Transverse colon (tissue), 4 donors: Measurements from ENCODE around the gene EFNB3. TPM values are rescaled to one million over a fixed set of nuclear protein-coding genes. Genes with fewer than 3 reads are reported as not detected.

ENCODE experiments used
- DNase-seq: peaks from one replicate; pipeline ENCODE4 v3.0.0-alpha.2; 2019
- H3K27ac ChIP-seq, 4 donors: fragments of 200-600 bp; sonication (generic); 2 replicates each; pipeline ENCODE4 v1.5.1; 2016 to 2018; ENCODE audit warnings: inconsistent platforms in 4 of 4
- H3K27me3 ChIP-seq: fragments of 200-600 bp; sonication (generic); 2 replicates; pipeline ENCODE4 v1.5.1; 2017; ENCODE audit warnings: inconsistent platforms
- H3K36me3 ChIP-seq, 4 donors: fragments of 200-600 bp; sonication (generic); 2 replicates each; pipeline ENCODE4 v1.5.1; 2017 to 2019; ENCODE audit warnings: inconsistent platforms in 4 of 4
- H3K4me1 ChIP-seq, 4 donors: fragments of 200-600 bp; sonication (generic); 2 replicates each; pipeline ENCODE4 v1.5.1; 2017 to 2020; ENCODE audit warnings: inconsistent platforms in 4 of 4
- H3K4me3 ChIP-seq, 4 donors: fragments of 200-600 bp; sonication (generic); 1 replicate in 1 of 4; 2 replicates in 3 of 4; pipeline versions ENCODE4 v1.5.1 to v1.6.1; 2017 to 2019; ENCODE audit warnings: inconsistent platforms in 4 of 4
- H3K9me3 ChIP-seq, 2 donors: fragments of 200-600 bp; sonication (generic); 2 replicates each; pipeline ENCODE4 v1.5.1; 2017 to 2019; ENCODE audit warnings: inconsistent platforms in 2 of 2
- EP300 ChIP-seq: sonication (generic); formaldehyde crosslinking; IDR thresholded peaks from one replicate; pipeline ENCODE4 v1.6.1; 2017; ENCODE audit warnings: antibody characterized with exemption, low read depth
- POLR2A ChIP-seq: fragments of 450-650 bp; IDR thresholded peaks from one replicate; pipeline ENCODE4 v1.6.1; 2016; ENCODE audit warnings: antibody characterized with exemption, mild to moderate bottlenecking, moderate library complexity
- POLR2AphosphoS5 ChIP-seq, 3 donors: sonication (generic); formaldehyde crosslinking; IDR thresholded peaks; one replicate each; pipeline ENCODE4 v1.6.1; 2016; ENCODE audit warnings: antibody characterized with exemption in 3 of 3
- WGBS, 2 donors: methylation state at CpG; one replicate each; pipeline ENCODE4 v1.1.5; 2018; ENCODE audit warnings: low coverage in 1 of 2; 5-methylcytosine and 5-hydroxymethylcytosine counted together
- in situ Hi-C, 4 donors: fragments of 200-750 bp; cut with MboI; loops; one replicate each; pipeline versions ENCODE4 v1.15.0 to v1.15.1; 2017; ENCODE audit warnings: low sequenced_read_pairs in 3 of 4, low pct_ligation_motif_present in 1 of 4, low pct_unique_long_range_greater_than_20kb in 1 of 4
- intact Hi-C: fragments of 100-400 bp; cut with DNase I; formaldehyde crosslinking; loops from one replicate; pipeline ENCODE4 v1.15.1; 2023; ENCODE audit warnings: low total_unique reads
- total RNA-seq, 4 donors: library from RNA; depleted of rRNA; stranded (reverse); fragments of >200 nt; gene quantifications; one replicate each; pipeline ENCODE4 v1.1.0, GENCODE V29; 2016
- TF ChIP-seq, protein P1 (sequence below), 5 experiments: fragments of 200-600 bp in 3 of 5; fragments of 450-650 bp in 2 of 5; sonication (generic) in 3 of 5; IDR thresholded peaks; 1 replicate in 2 of 5; 2 replicates in 3 of 5; pipeline ENCODE4 v1.5.1; 2016 to 2017; ENCODE audit warnings: antibody characterized with exemption in 5 of 5, inconsistent platforms in 3 of 5, mild to moderate bottlenecking in 2 of 5, moderate library complexity in 1 of 5

Gene EFNB3
- total RNA-seq, 4 donors from 2014 or later: 0.32 to 0.41 TPM; not detected in 2

DNA sequence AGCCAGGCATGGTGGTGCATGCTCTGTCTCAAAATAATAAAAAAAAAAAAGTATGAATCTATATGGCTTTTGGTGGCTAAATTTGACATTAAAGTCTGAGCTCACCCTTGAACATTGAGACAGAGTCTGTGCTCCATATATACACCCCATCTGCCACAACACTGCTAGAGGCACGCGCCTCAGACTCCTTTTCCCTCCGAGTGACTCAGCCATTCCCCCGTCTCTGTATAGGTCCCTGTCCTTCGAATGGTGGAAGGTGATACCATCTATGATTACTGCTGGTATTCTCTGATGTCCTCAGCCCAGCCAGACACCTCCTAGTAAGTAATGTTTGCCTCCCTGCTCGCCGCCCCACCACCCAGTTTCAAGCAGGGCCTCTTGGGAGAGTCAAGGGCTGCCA is 4.5 kb upstream of the EFNB3 start:
- peaks cover 24% of the 10 kb centered on the region for H3K27me3 ChIP-seq
- peaks cover 0 to 13% (median 0%) of the 10 kb centered on the region in 4 donors for H3K36me3 ChIP-seq
- H3K4me3 ChIP-seq: no peak overlapping the region
- DNase-seq: no peak
- intact Hi-C loops (no loop called here), in situ Hi-C loops (no loop called here)
- peaks cover 9 to 15% (median 12%) of the 10 kb centered on the region in 4 donors for H3K4me1 ChIP-seq
- no peaks in the 10 kb centered on the region for H3K9me3 ChIP-seq
- no peak overlapping the region for H3K27ac ChIP-seq
- TF ChIP-seq, protein P1, sequence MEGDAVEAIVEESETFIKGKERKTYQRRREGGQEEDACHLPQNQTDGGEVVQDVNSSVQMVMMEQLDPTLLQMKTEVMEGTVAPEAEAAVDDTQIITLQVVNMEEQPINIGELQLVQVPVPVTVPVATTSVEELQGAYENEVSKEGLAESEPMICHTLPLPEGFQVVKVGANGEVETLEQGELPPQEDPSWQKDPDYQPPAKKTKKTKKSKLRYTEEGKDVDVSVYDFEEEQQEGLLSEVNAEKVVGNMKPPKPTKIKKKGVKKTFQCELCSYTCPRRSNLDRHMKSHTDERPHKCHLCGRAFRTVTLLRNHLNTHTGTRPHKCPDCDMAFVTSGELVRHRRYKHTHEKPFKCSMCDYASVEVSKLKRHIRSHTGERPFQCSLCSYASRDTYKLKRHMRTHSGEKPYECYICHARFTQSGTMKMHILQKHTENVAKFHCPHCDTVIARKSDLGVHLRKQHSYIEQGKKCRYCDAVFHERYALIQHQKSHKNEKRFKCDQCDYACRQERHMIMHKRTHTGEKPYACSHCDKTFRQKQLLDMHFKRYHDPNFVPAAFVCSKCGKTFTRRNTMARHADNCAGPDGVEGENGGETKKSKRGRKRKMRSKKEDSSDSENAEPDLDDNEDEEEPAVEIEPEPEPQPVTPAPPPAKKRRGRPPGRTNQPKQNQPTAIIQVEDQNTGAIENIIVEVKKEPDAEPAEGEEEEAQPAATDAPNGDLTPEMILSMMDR (IDR thresholded peaks at IDR 0.05): no peak
- TF ChIP-seq POLR2A: no peak
- no peak for TF ChIP-seq POLR2AphosphoS5 (IDR thresholded peaks at IDR 0.05)
- no peak for TF ChIP-seq EP300
- WGBS, 2 donors: 93 to 98% methylated on average over 5 to 7 of the region's 7 CpGs

DNA sequence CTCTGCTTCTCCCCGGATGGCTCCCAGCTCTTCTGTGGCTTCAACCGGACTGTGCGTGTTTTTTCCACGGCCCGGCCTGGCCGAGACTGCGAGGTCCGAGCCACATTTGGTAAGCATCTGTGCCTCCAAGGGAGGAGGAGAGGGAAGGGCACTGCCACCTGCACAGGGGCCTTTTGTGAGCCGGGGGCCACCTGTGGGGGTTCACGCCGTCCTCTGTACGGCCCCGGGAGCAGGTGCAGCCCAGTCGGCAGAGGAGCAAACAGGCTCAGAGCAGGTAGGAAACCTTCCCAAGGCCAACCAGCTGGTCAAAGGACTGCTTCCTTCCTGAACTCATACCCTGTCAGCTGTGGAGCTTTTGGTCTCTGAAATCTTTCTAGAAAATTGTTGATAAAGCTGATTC is 3.3 kb upstream of the EFNB3 start:
- intact Hi-C loops: no loop called here
- TF ChIP-seq EP300: no peak
- no peak for TF ChIP-seq POLR2AphosphoS5 (IDR thresholded peaks at IDR 0.05)
- no peak for TF ChIP-seq POLR2A
- TF ChIP-seq, protein P1 (IDR thresholded peaks at IDR 0.05): no peak

DNA sequence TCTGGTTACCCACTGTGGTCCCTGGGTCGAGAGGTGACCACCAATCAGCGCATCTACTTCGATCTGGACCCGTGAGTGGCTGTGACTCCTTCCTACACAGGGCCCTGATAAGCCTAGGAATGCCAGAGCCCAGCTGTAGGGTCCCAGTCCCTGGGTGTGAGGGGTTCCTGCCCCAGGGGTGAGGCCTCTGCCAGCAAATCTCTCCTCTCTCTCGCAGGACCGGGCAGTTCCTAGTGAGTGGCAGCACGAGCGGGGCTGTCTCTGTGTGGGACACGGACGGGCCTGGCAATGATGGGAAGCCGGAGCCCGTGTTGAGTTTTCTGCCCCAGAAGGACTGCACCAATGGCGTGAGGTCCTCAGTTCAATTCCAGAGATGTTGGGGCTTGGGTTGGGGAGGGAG is 2.2 kb upstream of the EFNB3 start:
- Histone ChIP-seq H3K36me3 (peaks cover 0 to 13% (median 0%) of the 10 kb centered on the region in 4 donors), H3K9me3 (no peaks in the 10 kb centered on the region), H3K4me1 (peaks cover 9 to 20% (median 12%) of the 10 kb centered on the region in 4 donors), H3K4me3 (no peak overlapping the region), H3K27ac (no peak overlapping the region), H3K27me3 (peaks cover 46% of the 10 kb centered on the region)
- 98% methylated on average over 8 of the region's 13 CpGs; no CpG with 5 or more reads in 1 of the 2 donors for WGBS, 2 donors
- DNase-seq: no peak
- TF ChIP-seq EP300 (no peak), POLR2AphosphoS5 (IDR thresholded peaks at IDR 0.05) (no peak), POLR2A (no peak)
- TF ChIP-seq, protein P1 (IDR thresholded peaks at IDR 0.05): no peak
- intact Hi-C loops: no loop called here
- in situ Hi-C loops: no loop called here

More for the DNA sequence above, 3.3 kb upstream of the EFNB3 start:
- in situ Hi-C loops: no loop called here
- no peak for DNase-seq
- no peak overlapping the region for H3K27ac ChIP-seq
- H3K36me3 ChIP-seq: peaks cover 0 to 13% (median 0%) of the 10 kb centered on the region in 4 donors
- H3K4me3 ChIP-seq: no peak overlapping the region
- WGBS, 2 donors: 90 to 98% methylated on average over 8 to 14 of the region's 14 CpGs
- H3K4me1 ChIP-seq: peaks cover 9 to 20% (median 12%) of the 10 kb centered on the region in 4 donors
- H3K9me3 ChIP-seq: no peaks in the 10 kb centered on the region
- H3K27me3 ChIP-seq: peaks cover 35% of the 10 kb centered on the region

DNA sequence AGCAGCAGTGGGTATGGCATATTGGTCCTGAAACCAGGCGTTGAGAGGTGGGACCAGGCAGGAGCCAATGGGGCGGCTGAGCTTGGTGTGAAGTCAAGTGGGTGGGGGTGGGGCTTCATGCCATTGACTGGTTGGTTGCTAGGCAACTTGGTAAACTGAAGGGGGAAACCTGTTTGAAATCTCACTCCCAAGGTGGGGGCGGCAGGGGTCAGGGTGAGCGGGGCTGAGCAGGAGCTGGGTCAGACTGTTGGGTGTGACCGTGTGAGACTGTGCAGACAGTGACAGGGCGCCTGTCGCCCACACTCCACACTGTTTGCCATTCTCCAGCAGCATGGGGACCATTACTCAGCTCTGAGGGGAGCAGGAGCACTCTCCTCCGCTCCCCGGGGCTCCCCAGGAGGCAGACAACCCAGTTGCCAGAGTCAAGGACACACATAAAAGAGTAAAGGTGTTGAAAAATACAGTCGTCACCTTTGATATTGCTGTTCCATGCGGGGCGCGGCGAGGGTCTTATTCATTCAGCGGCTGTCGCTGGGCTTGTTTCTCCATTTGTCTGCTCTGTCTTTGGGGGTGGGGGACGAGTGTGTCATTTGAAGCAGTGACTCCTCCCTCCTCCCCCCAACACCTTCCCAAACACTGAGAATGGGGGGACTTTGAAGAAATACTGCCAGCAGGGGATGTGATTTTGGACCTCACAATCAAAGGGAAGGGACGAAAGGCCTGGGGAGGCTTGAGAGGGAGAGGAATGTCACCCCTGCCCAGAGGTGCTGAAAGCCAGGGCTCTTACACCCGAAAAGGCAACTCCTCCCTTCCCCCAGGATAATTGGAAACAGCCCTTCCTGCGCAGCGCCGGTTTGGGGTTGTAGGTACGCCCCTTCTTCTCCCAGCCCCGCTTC is 1.2 kb upstream of the EFNB3 start:
- DNase-seq: no peak
- H3K27ac ChIP-seq: no peak overlapping the region

More for the DNA sequence above, 1.2 kb upstream of the EFNB3 start:
- no peak overlapping the region for H3K4me3 ChIP-seq
- 60% methylated on average over 24 of the region's 24 CpGs; no CpG with 5 or more reads in 1 of the 2 donors for WGBS, 2 donors
- peaks cover 51% of the 10 kb centered on the region for H3K27me3 ChIP-seq
- in situ Hi-C loops: no loop called here
- H3K36me3 ChIP-seq: peaks cover 0 to 13% (median 0%) of the 10 kb centered on the region in 4 donors
- H3K4me1 ChIP-seq: peaks cover 9 to 20% (median 12%) of the 10 kb centered on the region in 4 donors
- no peak for TF ChIP-seq POLR2A
- no peak for TF ChIP-seq POLR2AphosphoS5 (IDR thresholded peaks at IDR 0.05)
- no peak for TF ChIP-seq EP300
- TF ChIP-seq, protein P1 (IDR thresholded peaks at IDR 0.05): no peak
- intact Hi-C loops: no loop called here
- H3K9me3 ChIP-seq: no peaks in the 10 kb centered on the region
